Lower leg skin (tissue), 3 donors: Measurements from ENCODE around the gene TBC1D20.

Experiments used
- CTCF ChIP-seq, 3 donors: fragments of 450-650 bp; IDR thresholded peaks; one replicate each; pipeline ENCODE4 v1.5.1; 2016; ENCODE audit warnings: antibody characterized with exemption in 3 of 3, mild to moderate bottlenecking in 3 of 3, moderate library complexity in 2 of 3
- POLR2A ChIP-seq, 2 donors: fragments of 450-650 bp; IDR thresholded peaks; one replicate each; pipeline ENCODE4 v1.6.1; 2016 to 2017; ENCODE audit warnings: antibody characterized with exemption in 2 of 2, mild to moderate bottlenecking in 1 of 2, moderate library complexity in 1 of 2

DNA sequence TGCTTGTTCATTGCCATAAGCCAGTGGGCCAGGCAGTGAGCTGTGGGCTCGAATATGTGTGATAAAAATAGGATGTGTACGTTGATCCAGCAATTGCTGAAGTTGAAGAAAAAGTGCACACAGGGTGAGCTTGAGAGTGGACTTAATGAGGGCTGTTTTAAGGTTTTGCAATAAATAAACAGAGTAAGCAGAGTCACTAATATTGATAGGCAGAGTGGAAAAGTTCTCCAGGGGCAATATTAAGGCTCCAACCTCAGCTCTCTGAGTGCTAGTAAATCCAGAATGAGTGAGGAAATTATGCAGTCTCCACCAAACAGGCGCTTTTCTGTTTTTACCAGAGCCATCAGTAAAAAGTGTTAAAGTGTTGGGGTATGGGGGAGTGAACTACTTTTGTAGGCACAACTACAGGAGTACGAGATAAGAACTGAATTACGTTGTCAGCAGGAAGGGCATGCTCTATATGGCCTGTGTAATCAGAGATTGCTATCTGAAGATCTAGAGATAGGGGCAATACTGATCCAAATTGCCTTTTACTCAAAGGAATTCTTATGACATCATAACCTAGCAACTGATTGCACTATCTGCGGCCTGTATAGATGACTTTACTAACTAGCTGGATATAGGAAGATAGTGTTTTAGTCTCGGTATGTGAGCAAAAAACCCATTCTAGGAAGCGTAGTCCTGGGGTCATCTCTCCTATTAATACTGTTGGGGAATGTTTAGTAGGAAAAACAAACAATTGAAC lies 7.6 kb upstream of the TBC1D20 start:
- no peak for TF ChIP-seq CTCF (IDR thresholded peaks at IDR 0.05)
- TF ChIP-seq POLR2A (IDR thresholded peaks at IDR 0.05), result no peak
